Vagina (tissue), 2 donors: ENCODE results near the gene MSH3.

Experiments used
- CTCF ChIP-seq, 3 experiments: fragments of 450-650 bp in 2 of 3; fragments of 200-600 bp in 1 of 3; sonication (generic) in 1 of 3; IDR thresholded peaks; one replicate each; pipeline ENCODE4 v1.5.1; 2017 to 2019; ENCODE audit warnings: antibody characterized with exemption in 3 of 3, mild to moderate bottlenecking in 2 of 3, moderate library complexity in 2 of 3
- POLR2A ChIP-seq, 2 donors: fragments of 450-650 bp; IDR thresholded peaks; one replicate each; pipeline ENCODE4 v1.6.1; 2017; ENCODE audit warnings: antibody characterized with exemption in 2 of 2, mild to moderate bottlenecking in 2 of 2, moderate library complexity in 2 of 2
- POLR2AphosphoS5 ChIP-seq, 2 donors: sonication (generic); formaldehyde crosslinking; IDR thresholded peaks; one replicate each; pipeline ENCODE4 v1.9.0; 2017; ENCODE audit warnings: antibody characterized with exemption in 2 of 2, mild to moderate bottlenecking in 2 of 2, low read depth in 1 of 2; ENCODE audit not compliant: insufficient read depth in 1 of 2

- no peak for TF ChIP-seq CTCF (IDR thresholded peaks at IDR 0.05)
- no peak for TF ChIP-seq POLR2A (IDR thresholded peaks at IDR 0.05)
- no peak for TF ChIP-seq POLR2AphosphoS5 (IDR thresholded peaks at IDR 0.05; ENCODE audit: insufficient read depth in 1 of 2, low read depth in 1 of 2)
Observed at GRCh38 chr5:80781356-80781755, 126.9 kb downstream of the MSH3 start.
